LNCaP clone FGC (cell line): ENCODE results near the gene SLAMF8.

Experiments
- DNase-seq: peaks from one replicate; pipeline ENCODE4 v3.0.0-alpha.2; 2011; ENCODE audit warnings: low read depth
- H3K4me3 ChIP-seq: 2 replicates; pipeline ENCODE4 v1.5.1; 2011; ENCODE audit warnings: mild to moderate bottlenecking, low read depth, low read length, control low read depth
- TF ChIP-seq, protein P1 (sequence below): IDR thresholded peaks from 2 replicates; pipeline ENCODE4 v1.5.1; 2012; ENCODE audit warnings: mild to moderate bottlenecking; ENCODE audit not compliant: control insufficient read depth, insufficient read depth; ENCODE audit errors: extremely low read depth

The SLAMF8 gene

DNA sequence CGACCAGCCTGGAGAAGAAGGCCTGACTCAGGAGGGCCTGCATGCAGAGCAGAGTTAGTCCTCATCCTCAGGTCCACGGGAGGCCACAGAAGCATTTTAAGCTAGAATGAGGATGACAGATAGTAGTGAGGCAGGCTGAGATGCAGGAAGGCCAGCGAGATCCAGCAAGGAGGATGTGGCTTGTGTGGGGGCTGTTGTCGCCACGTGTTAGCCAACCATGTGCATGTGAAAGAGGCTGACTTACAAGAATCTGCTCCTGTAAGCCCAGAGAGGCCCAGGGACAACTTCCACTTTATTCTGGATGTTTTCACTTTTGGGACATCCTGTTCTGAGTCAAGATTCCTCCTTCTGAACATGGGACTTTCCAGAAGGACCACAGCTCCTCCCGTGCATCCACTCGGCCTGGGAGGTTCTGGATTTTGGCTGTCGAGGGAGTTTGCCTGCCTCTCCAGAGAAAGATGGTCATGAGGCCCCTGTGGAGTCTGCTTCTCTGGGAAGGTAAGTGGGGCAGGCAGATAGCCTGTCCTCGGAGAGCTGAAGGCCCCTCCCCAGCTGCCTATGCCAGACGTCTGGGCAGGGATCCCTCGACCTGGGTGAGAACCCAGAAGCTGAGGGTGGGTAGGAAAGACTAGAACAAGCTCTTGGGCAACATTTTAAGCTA lies at the start of gene SLAMF8:
SLAMF8 (plus strand) TSS at position 433 of the 661 bp plus-strand sequence; CDS start at position 459, 26 bp downstream.
- H3K4me3 ChIP-seq = no peak within 1 kb of the TSS
- TF ChIP-seq, protein P1, sequence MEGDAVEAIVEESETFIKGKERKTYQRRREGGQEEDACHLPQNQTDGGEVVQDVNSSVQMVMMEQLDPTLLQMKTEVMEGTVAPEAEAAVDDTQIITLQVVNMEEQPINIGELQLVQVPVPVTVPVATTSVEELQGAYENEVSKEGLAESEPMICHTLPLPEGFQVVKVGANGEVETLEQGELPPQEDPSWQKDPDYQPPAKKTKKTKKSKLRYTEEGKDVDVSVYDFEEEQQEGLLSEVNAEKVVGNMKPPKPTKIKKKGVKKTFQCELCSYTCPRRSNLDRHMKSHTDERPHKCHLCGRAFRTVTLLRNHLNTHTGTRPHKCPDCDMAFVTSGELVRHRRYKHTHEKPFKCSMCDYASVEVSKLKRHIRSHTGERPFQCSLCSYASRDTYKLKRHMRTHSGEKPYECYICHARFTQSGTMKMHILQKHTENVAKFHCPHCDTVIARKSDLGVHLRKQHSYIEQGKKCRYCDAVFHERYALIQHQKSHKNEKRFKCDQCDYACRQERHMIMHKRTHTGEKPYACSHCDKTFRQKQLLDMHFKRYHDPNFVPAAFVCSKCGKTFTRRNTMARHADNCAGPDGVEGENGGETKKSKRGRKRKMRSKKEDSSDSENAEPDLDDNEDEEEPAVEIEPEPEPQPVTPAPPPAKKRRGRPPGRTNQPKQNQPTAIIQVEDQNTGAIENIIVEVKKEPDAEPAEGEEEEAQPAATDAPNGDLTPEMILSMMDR = no peak
- DNase-seq = no peak

DNA sequence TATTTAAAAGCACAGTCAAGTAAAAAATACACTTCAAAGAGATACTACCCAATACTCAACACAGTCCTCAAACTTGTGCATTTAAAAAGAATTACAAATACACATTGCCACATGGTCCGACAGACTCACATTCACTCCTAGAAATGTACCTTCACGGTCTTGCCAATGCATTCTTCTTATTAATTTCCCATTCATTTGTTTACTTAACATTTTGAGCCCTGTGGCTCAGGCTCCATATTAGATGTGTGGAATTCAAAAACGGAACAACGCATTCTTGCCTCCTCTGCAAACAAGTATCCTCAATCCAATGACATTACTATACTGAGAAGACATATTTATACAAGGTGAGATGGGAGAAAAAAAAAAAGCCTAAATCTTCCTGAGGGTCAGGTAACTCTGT lies 48.4 kb upstream of the SLAMF8 start:
- no peak for DNase-seq
- TF ChIP-seq, protein P1 = no peak
- no peak overlapping the region for H3K4me3 ChIP-seq

DNA sequence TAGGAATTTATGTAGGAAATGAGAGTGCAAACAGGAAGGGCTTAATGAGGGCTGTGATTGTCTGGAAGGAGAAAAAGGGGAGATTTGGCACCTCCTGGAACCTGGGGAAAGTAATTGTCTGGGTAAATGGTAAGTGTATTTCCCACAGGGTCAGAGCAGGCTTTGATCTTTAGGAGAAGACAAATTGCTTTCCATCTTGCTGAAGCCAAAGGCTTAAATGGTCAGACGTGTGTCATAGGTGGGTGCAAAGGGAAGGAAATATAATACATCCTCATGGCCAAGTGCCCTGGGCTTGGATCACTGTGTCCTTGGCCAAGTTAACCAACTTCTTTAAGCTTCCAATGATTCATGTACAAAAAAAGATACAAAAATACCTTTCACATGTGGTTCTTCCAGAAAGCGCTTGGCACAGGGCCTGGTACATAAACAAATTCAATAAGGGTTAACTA lies 47.2 kb upstream of the SLAMF8 start:
- DNase-seq = peak; percentile 28
- TF ChIP-seq, protein P1 = no peak
- no peak overlapping the region for H3K4me3 ChIP-seq

- DNase-seq = peak; percentile 84
- H3K4me3 ChIP-seq = peak within 1 kb of the TSS; percentile 59
- TF ChIP-seq, protein P1 = peak; percentile 82
These were observed 45.8 kb upstream of the SLAMF8 start, which contains the start of gene DUSP23 for GRCh38 chr1:159780583-159781582. Gene DUSP23 (plus strand): TSS chr1:159780962. CDS start chr1:159781101, 139 bp downstream.

- H3K4me3 ChIP-seq = peak overlapping the region; percentile 59
- DNase-seq = no peak
- TF ChIP-seq, protein P1 = no peak
These were observed 44.7 kb upstream of the SLAMF8 start for GRCh38 chr1:159781992-159782391.

- no peak overlapping the region for H3K4me3 ChIP-seq
- DNase-seq = no peak
- TF ChIP-seq, protein P1 = no peak
These were observed 42.9 kb upstream of the SLAMF8 start for GRCh38 chr1:159783724-159784123.
